GM21381 (cell line): ENCODE results near the gene PAFAH2.

Experiments
- ATAC-seq: cut with Tn5 transposase; IDR thresholded peaks from one replicate; pipeline ENCODE4 v1.9.1; 2021; ENCODE audit warnings: mild to moderate bottlenecking, moderate library complexity; ENCODE audit not compliant: unreplicated experiment

Gene PAFAH2

GRCh38 chr1:26031611-26032220 is 33.9 kb upstream of the PAFAH2 start:
- ATAC-seq = no peak

GRCh38 chr1:26031196-26031595 is 33.3 kb upstream of the PAFAH2 start:
- ATAC-seq = no peak

GRCh38 chr1:26029864-26030481 is 32.1 kb upstream of the PAFAH2 start:
- no peak for ATAC-seq

GRCh38 chr1:26029054-26029863 is 31.4 kb upstream of the PAFAH2 start:
- no peak for ATAC-seq

- ATAC-seq = no peak
These were observed 30.7 kb upstream of the PAFAH2 start for GRCh38 chr1:26028490-26028980.

- ATAC-seq = no peak
These were observed 30.0 kb upstream of the PAFAH2 start for GRCh38 chr1:26027716-26028489.

GRCh38 chr1:26025517-26025916 is 27.7 kb upstream of the PAFAH2 start:
- no peak for ATAC-seq

GRCh38 chr1:26025060-26025459 is 27.2 kb upstream of the PAFAH2 start:
- ATAC-seq = no peak

GRCh38 chr1:26023826-26024225 is 26.0 kb upstream of the PAFAH2 start:
- no peak for ATAC-seq

- ATAC-seq = no peak
These were observed 25.1 kb upstream of the PAFAH2 start for GRCh38 chr1:26023009-26023408.

GRCh38 chr1:26022404-26022779 is 24.5 kb upstream of the PAFAH2 start:
- no peak for ATAC-seq

- no peak for ATAC-seq
These were observed 24.0 kb upstream of the PAFAH2 start, which contains the start of gene EXTL1 for GRCh38 chr1:26021647-26022403. Gene EXTL1 (plus strand): TSS chr1:26021775. CDS start chr1:26022647, 872 bp downstream.

- no peak for ATAC-seq
These were observed 23.2 kb upstream of the PAFAH2 start for GRCh38 chr1:26020941-26021646.

- ATAC-seq = no peak
These were observed 22.5 kb upstream of the PAFAH2 start for GRCh38 chr1:26020330-26020768.

- no peak for ATAC-seq
These were observed 21.9 kb upstream of the PAFAH2 start for GRCh38 chr1:26019641-26020315.

- ATAC-seq = no peak
These were observed 19.7 kb upstream of the PAFAH2 start for GRCh38 chr1:26017606-26018005.

GRCh38 chr1:26016953-26017545 is 19.2 kb upstream of the PAFAH2 start:
- ATAC-seq = no peak

GRCh38 chr1:26016258-26016952 is 18.5 kb upstream of the PAFAH2 start:
- no peak for ATAC-seq
